Fibroblast of skin of right quadriceps (primary cell): ENCODE data around the gene TRUB1.
"Not testable (repeated sequence)": the region's sequence is repeated elsewhere in the genome, so short reads cannot be mapped to it uniquely, and the experiment has no call there.

ENCODE experiments used
- DNase-seq: peaks from one replicate; pipeline ENCODE4 v3.0.0-alpha.2; 2013

Gene TRUB1

GRCh38 chr10:114937962-114938855 lies at the start of gene TRUB1:
Gene TRUB1, plus strand, starts transcription at chr10:114938195. Its CDS starts 59 bp downstream, at chr10:114938254.
- peak; percentile 93 for DNase-seq

- DNase-seq: peak; percentile 6
These were observed 44.7 kb upstream of the TRUB1 start for GRCh38 chr10:114893251-114893650.

- no peak for DNase-seq
These were observed 43.1 kb upstream of the TRUB1 start for GRCh38 chr10:114894911-114895310.

- not testable (repeated sequence) for DNase-seq
These were observed 41.0 kb upstream of the TRUB1 start for GRCh38 chr10:114897011-114897410.

- no peak for DNase-seq
These were observed 40.4 kb upstream of the TRUB1 start for GRCh38 chr10:114897593-114897992.

GRCh38 chr10:114899982-114900381 lies 38.0 kb upstream of the TRUB1 start:
- no peak for DNase-seq

- DNase-seq: no peak
These were observed 37.3 kb upstream of the TRUB1 start for GRCh38 chr10:114900658-114901057.

GRCh38 chr10:114902151-114902550 lies 35.8 kb upstream of the TRUB1 start:
- no peak for DNase-seq

GRCh38 chr10:114905450-114905849 lies 32.5 kb upstream of the TRUB1 start:
- peak; percentile 51 for DNase-seq

GRCh38 chr10:114906981-114907380 lies 31.0 kb upstream of the TRUB1 start:
- DNase-seq: no peak

GRCh38 chr10:114908896-114909295 lies 29.1 kb upstream of the TRUB1 start:
- DNase-seq: no peak

- DNase-seq: no peak
These were observed 26.8 kb upstream of the TRUB1 start for GRCh38 chr10:114911052-114911711.

GRCh38 chr10:114911801-114912469 lies 26.1 kb upstream of the TRUB1 start:
- no peak for DNase-seq

- DNase-seq: no peak
These were observed 25.5 kb upstream of the TRUB1 start for GRCh38 chr10:114912470-114912859.

- DNase-seq: no peak
These were observed 23.4 kb upstream of the TRUB1 start for GRCh38 chr10:114914560-114914959.

- DNase-seq: no peak
These were observed 22.7 kb upstream of the TRUB1 start for GRCh38 chr10:114915294-114915693.

GRCh38 chr10:114916653-114917052 lies 21.3 kb upstream of the TRUB1 start:
- DNase-seq: no peak

GRCh38 chr10:114917459-114917858 lies 20.5 kb upstream of the TRUB1 start:
- no peak for DNase-seq

- peak; percentile 23 for DNase-seq
These were observed 19.9 kb upstream of the TRUB1 start for GRCh38 chr10:114917927-114918672.

GRCh38 chr10:114920459-114920858 lies 17.5 kb upstream of the TRUB1 start:
- no peak for DNase-seq

GRCh38 chr10:114922003-114922402 lies 16.0 kb upstream of the TRUB1 start:
- DNase-seq: no peak

- DNase-seq: no peak
These were observed 14.4 kb upstream of the TRUB1 start for GRCh38 chr10:114923551-114923950.
